H1 (cell line): Measurements from ENCODE around the gene NELL2. TPM values are rescaled to one million over a fixed set of nuclear protein-coding genes. Genes with fewer than 3 reads are reported as not detected.

Source experiments
- CTCF ChIA-PET: fragments of 300-600 bp; sonication (Branson Sonifier 250); formaldehyde crosslinking; loops from one replicate; lab custom pipeline; 2021; ENCODE audit not compliant: partially characterized antibody; lab: Charles Lee
- POLR2A ChIA-PET: fragments of 300-600 bp; sonication (Branson Sonifier 250); formaldehyde crosslinking; loops from one replicate; lab custom pipeline; 2021; ENCODE audit warnings: inconsistent platforms; ENCODE audit not compliant: partially characterized antibody; lab: Charles Lee
- DNase-seq, 2 experiments: peaks; one replicate each; pipeline versions ENCODE4 v3.0.0 to v3.0.0-alpha.2; 2010 to 2022; ENCODE audit warnings: low spot score in 2 of 2, low read depth in 1 of 2, mixed read lengths in 1 of 2
- FAIRE-seq: peaks from 2 replicates; lab custom pipeline; 2011; peaks lifted over from hg19 to GRCh38; lab: Jason Lieb, UNC
- H2AFZ ChIP-seq: 2 replicates; pipeline ENCODE4 v1.8.1; 2012; ENCODE audit warnings: low read length, inconsistent platforms
- H2AK5ac ChIP-seq: 2 replicates; pipeline ENCODE4 v1.6.1; 2013; ENCODE audit warnings: low read depth, low read length
- H2BK120ac ChIP-seq: replicated peaks from 2 replicates; pipeline ENCODE3; 2013; ENCODE audit warnings: low read depth, low read length, inconsistent platforms
- H2BK12ac ChIP-seq: 2 replicates; pipeline ENCODE4 v1.6.1; 2013; ENCODE audit warnings: low read depth, low read length
- H2BK15ac ChIP-seq: 2 replicates; pipeline ENCODE4 v1.6.1; 2013; ENCODE audit warnings: low read length
- H2BK20ac ChIP-seq: 2 replicates; pipeline ENCODE4 v1.6.1; 2013; ENCODE audit warnings: low read length
- H2BK5ac ChIP-seq: 2 replicates; pipeline ENCODE4 v1.6.1; 2013; ENCODE audit warnings: low read depth, low read length
- H3K14ac ChIP-seq: 2 replicates; pipeline ENCODE4 v1.6.1; 2013; ENCODE audit warnings: inconsistent platforms; ENCODE audit not compliant: insufficient read length
- H3K18ac ChIP-seq: 2 replicates; pipeline ENCODE4 v1.6.1; 2013; ENCODE audit warnings: low read length; ENCODE audit errors: extremely low read depth
- H3K23ac ChIP-seq: 2 replicates; pipeline ENCODE4 v1.6.1; 2013; ENCODE audit warnings: inconsistent platforms; ENCODE audit not compliant: insufficient read length
- H3K23me2 ChIP-seq: 2 replicates; pipeline ENCODE4 v1.6.1; 2013; ENCODE audit warnings: low read depth, low read length
- H3K27ac ChIP-seq: 2 replicates; pipeline ENCODE4 v1.6.1; 2011; ENCODE audit warnings: low read depth, low read length, inconsistent platforms
- H3K27me3 ChIP-seq, 4 experiments: replicated peaks in 1 of 4; 1 replicate in 1 of 4; 2 replicates in 3 of 4; pipeline versions ENCODE4 v1.6.1 to v1.8.1; 2011 to 2013; ENCODE audit warnings: low read length in 3 of 4, mild to moderate bottlenecking in 3 of 4, inconsistent platforms in 2 of 4, mixed read lengths in 2 of 4, moderate library complexity in 1 of 4; ENCODE audit not compliant: control insufficient read depth in 3 of 4, insufficient read depth in 3 of 4; ENCODE audit errors: extremely low read depth in 1 of 4
- H3K36me3 ChIP-seq, 4 experiments: 2 replicates each; pipeline versions ENCODE4 v1.6.1 to v1.8.1; 2011 to 2013; ENCODE audit warnings: mild to moderate bottlenecking in 4 of 4, low read length in 3 of 4, moderate library complexity in 2 of 4, control low read depth in 1 of 4, inconsistent platforms in 1 of 4; ENCODE audit not compliant: insufficient read depth in 4 of 4, control insufficient read depth in 2 of 4
- H3K4ac ChIP-seq: replicated peaks from 2 replicates; pipeline ENCODE3; 2013; ENCODE audit warnings: low read length, low read depth, mixed read lengths, inconsistent platforms; ENCODE audit not compliant: insufficient read length
- H3K4me1 ChIP-seq, 4 experiments: replicated peaks in 1 of 4; 1 replicate in 1 of 4; 2 replicates in 3 of 4; pipeline versions ENCODE4 v1.6.1 to v1.8.1; 2011 to 2013; ENCODE audit warnings: low read length in 3 of 4, inconsistent platforms in 2 of 4, mixed read lengths in 1 of 4; ENCODE audit not compliant: insufficient read depth in 4 of 4, control insufficient read depth in 3 of 4
- H3K4me2 ChIP-seq, 2 experiments: 2 replicates each; pipeline versions ENCODE4 v1.6.1 to v1.8.1; 2011 to 2013; ENCODE audit warnings: low read depth in 2 of 2, low read length in 2 of 2, control low read depth in 1 of 2, inconsistent platforms in 1 of 2, mild to moderate bottlenecking in 1 of 2; ENCODE audit not compliant: insufficient read depth in 1 of 2
- H3K4me3 ChIP-seq, 4 experiments: fragments of 200-600, 300-600 bp in 1 of 4; sonication (generic), shearing (Covaris generic), sonication (Bioruptor Twin) in 1 of 4; 2 replicates each; pipeline versions ENCODE4 v1.5.1 to v1.8.1; 2011 to 2016; ENCODE audit warnings: low read length in 4 of 4, low read depth in 3 of 4, control low read depth in 2 of 4, inconsistent platforms in 2 of 4, mild to moderate bottlenecking in 2 of 4, mixed read lengths in 1 of 4, moderate library complexity in 1 of 4; ENCODE audit not compliant: insufficient read depth in 2 of 4; ENCODE audit errors: extremely low read depth in 1 of 4
- H3K56ac ChIP-seq: replicated peaks from 2 replicates; pipeline ENCODE3; 2013; ENCODE audit warnings: low read depth, mild to moderate bottlenecking, mixed read lengths, low read length, inconsistent platforms; ENCODE audit not compliant: insufficient read length
- H3K79me1 ChIP-seq: 2 replicates; pipeline ENCODE4 v1.6.1; 2013; ENCODE audit warnings: low read depth, low read length, control low read depth
- H3K79me2 ChIP-seq, 2 experiments: 2 replicates each; pipeline versions ENCODE4 v1.6.1 to v1.8.1; 2012 to 2013; ENCODE audit warnings: low read length in 2 of 2, mild to moderate bottlenecking in 2 of 2, inconsistent platforms in 1 of 2; ENCODE audit not compliant: insufficient read depth in 2 of 2, control insufficient read depth in 1 of 2
- H3K9ac ChIP-seq, 4 experiments: replicated peaks in 1 of 4; 1 replicate in 1 of 4; 2 replicates in 3 of 4; pipeline versions ENCODE4 v1.6.1 to v1.8.1; 2011 to 2013; ENCODE audit warnings: low read depth in 3 of 4, low read length in 3 of 4, control low read depth in 2 of 4, mild to moderate bottlenecking in 2 of 4, moderate library complexity in 2 of 4, inconsistent platforms in 1 of 4; ENCODE audit errors: extremely low read depth in 1 of 4
- H3K9me3 ChIP-seq, 2 experiments: 2 replicates each; pipeline versions ENCODE4 v1.6.1 to v1.8.1; 2012 to 2013; ENCODE audit warnings: mild to moderate bottlenecking in 2 of 2, moderate library complexity in 2 of 2, control low read depth in 1 of 2, inconsistent platforms in 1 of 2, low read depth in 1 of 2, low read length in 1 of 2, mixed read lengths in 1 of 2; ENCODE audit not compliant: insufficient read depth in 2 of 2
- H4K20me1 ChIP-seq, 2 experiments: replicated peaks in 1 of 2; 2 replicates each; pipeline versions ENCODE3 to v1.8.1; 2011 to 2013; ENCODE audit warnings: inconsistent platforms in 2 of 2, low read length in 2 of 2, mild to moderate bottlenecking in 1 of 2; ENCODE audit not compliant: insufficient read depth in 2 of 2, control insufficient read depth in 1 of 2
- H4K5ac ChIP-seq: 2 replicates; pipeline ENCODE4 v1.6.1; 2013; ENCODE audit warnings: low read length, low read depth, mixed read lengths, inconsistent platforms; ENCODE audit not compliant: insufficient read length
- H4K8ac ChIP-seq: 2 replicates; pipeline ENCODE4 v1.8.0; 2013; ENCODE audit warnings: mild to moderate bottlenecking, moderate library complexity, low read length, inconsistent platforms; ENCODE audit not compliant: insufficient read depth; ENCODE audit errors: extremely low read depth
- H4K91ac ChIP-seq: replicated peaks from 2 replicates; pipeline ENCODE3; 2013; ENCODE audit warnings: low read length, mixed read lengths, inconsistent platforms; ENCODE audit not compliant: insufficient read length
- CHD1 ChIP-seq: IDR thresholded peaks from 2 replicates; pipeline ENCODE4 v1.6.1; 2012; ENCODE audit warnings: low read depth, low read length, improper control_type of control experiment
- CREB1 ChIP-seq: IDR thresholded peaks from 2 replicates; pipeline ENCODE4 v1.6.1; 2012; ENCODE audit warnings: inconsistent platforms
- GTF2F1 ChIP-seq: IDR thresholded peaks from 2 replicates; pipeline ENCODE4 v1.6.1; 2012; ENCODE audit warnings: low read depth, low read length, improper control_type of control experiment, borderline replicate concordance
- JUND ChIP-seq: IDR thresholded peaks from 2 replicates; pipeline ENCODE4 v1.6.1; 2011; ENCODE audit warnings: mild to moderate bottlenecking, improper control_type of control experiment, low read length
- POU5F1 ChIP-seq: IDR thresholded peaks from 2 replicates; pipeline ENCODE4 v1.6.1; 2011; ENCODE audit warnings: low read depth, mild to moderate bottlenecking, low read length, moderate library complexity
- SAP30 ChIP-seq: fragments of 300-600 bp; sonication (generic); IDR thresholded peaks from 2 replicates; pipeline ENCODE4 v1.7.1; 2012; ENCODE audit warnings: low read length, moderate library complexity, mild to moderate bottlenecking, inconsistent platforms; ENCODE audit not compliant: insufficient read depth, insufficient replicate concordance
- TEAD4 ChIP-seq: IDR thresholded peaks from 2 replicates; pipeline ENCODE4 v1.6.1; 2012; ENCODE audit warnings: low read depth, low read length, inconsistent platforms, mixed read lengths
- WGBS, 2 experiments: shearing (Covaris generic) in 1 of 2; methylation state at CpG; one replicate each; pipeline versions ENCODE4 v1.1.6 to v1.1.7; 2013 to 2015; ENCODE audit warnings: low lambda C conversion rate in 2 of 2, mixed read lengths in 2 of 2, inconsistent platforms in 1 of 2, low coverage in 1 of 2, missing lambda C conversion rate in 1 of 2; ENCODE audit not compliant: insufficient replicate concordance in 2 of 2, insufficient coverage in 1 of 2, insufficient read length in 1 of 2; ENCODE audit errors: extremely low coverage in 1 of 2, missing lambda C conversion rate in 1 of 2; 5-methylcytosine and 5-hydroxymethylcytosine counted together
- polyA plus RNA-seq, 7 experiments: library from polyadenylated mRNA; depleted of rRNA in 3 of 7; stranded (reverse) in 5 of 7; unstranded in 2 of 7; fragments of >200 nt in 5 of 7; fragments of 200-250 nt in 2 of 7; gene quantifications; 1 replicate in 5 of 7; 2 replicates in 1 of 7; 4 replicates in 1 of 7; pipeline versions ENCODE4 v1.2.1 to v1.2.3, GENCODE V29; 2011 to 2013; ENCODE audit warnings: missing spikeins in 2 of 7, mixed read lengths in 2 of 7
- total RNA-seq: library from RNA; stranded (reverse); fragmentation: NEBNext Ultra II Directional; extraction: Animal tissue kit (Norgen Biotek cat#: 25700); gene quantifications from 2 replicates; pipeline ENCODE4 v1.2.1, GENCODE V29; 2021
- TF ChIP-seq, protein P1 (sequence below): IDR thresholded peaks from 2 replicates; pipeline ENCODE4 v1.6.1; 2012; ENCODE audit warnings: inconsistent platforms

Gene NELL2
- total and polyA plus RNA-seq, 2 of the 8 experiments (the other 6 are each of a cell fraction or from before 2014, with no cell fraction given): 54.2 to 56.8 TPM

DNA sequence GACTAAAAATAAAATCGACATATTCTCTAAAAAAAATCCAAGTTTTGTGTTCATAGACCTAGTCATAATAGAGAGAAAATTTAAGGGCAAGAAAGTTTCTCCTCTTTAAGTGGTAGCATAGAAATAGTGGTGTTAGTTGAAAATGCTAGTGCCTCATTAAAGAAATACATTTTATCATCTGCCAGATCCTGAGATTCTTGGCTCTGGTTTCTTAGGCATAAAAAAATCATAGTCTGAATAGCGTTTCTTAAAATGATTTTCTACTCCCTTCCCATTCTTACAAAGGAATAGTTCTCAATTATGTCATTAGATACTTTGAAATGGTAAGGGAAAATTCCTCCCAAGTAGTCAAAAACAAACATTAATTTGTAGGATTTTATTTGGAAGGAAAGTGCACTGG, 212.8 kb downstream of the NELL2 start:
- Histone ChIP-seq H2BK120ac (no peak overlapping the region), H2BK15ac (no peak overlapping the region), H3K4ac (no peak overlapping the region), H3K9me3 (no peaks in the 10 kb centered on the region), H3K27me3 (no peaks in the 10 kb centered on the region), H2AK5ac (no peak overlapping the region), H3K27ac (no peak overlapping the region), H3K18ac (no peak overlapping the region), H2BK5ac (no peak overlapping the region), H3K79me1 (peaks cover 2% of the 10 kb centered on the region), H3K14ac (no peak overlapping the region), H4K5ac (no peak overlapping the region), H2BK20ac (no peak overlapping the region), H3K36me3 (no peaks in the 10 kb centered on the region), H2BK12ac (no peak overlapping the region), H3K23me2 (no peaks in the 10 kb centered on the region; the same call in 1 of the 2 replicates), H3K9ac (no peak overlapping the region), H4K8ac (no peak overlapping the region), H3K79me2 (no peaks in the 10 kb centered on the region), H3K4me2 (no peak overlapping the region), H3K56ac (no peak overlapping the region), H3K23ac (no peak overlapping the region), H3K4me1 (no peaks in the 10 kb centered on the region), H3K4me3 (no peak overlapping the region), H4K20me1 (no peaks in the 10 kb centered on the region), H4K91ac (no peak overlapping the region), H2AFZ (no peak overlapping the region)
- TF ChIP-seq POU5F1 (no peak), SAP30 (no peak), JUND (no peak), CHD1 (no peak), TEAD4 (no peak), CREB1 (no peak), GTF2F1 (no peak)
- TF ChIP-seq, protein P1, sequence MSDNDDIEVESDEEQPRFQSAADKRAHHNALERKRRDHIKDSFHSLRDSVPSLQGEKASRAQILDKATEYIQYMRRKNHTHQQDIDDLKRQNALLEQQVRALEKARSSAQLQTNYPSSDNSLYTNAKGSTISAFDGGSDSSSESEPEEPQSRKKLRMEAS: no peak
- FAIRE-seq (no peak), DNase-seq (no peak)
- CTCF ChIA-PET: interaction anchor here (0.6 kb wide), 1 partner anchor 713 kb away, joined by 3 read pairs; no protein-coding TSS in a partner anchor
- 91% methylated on average over 2 of the region's 2 CpGs; no CpG with 5 or more reads in 1 of the 2 experiments for WGBS, 2 experiments
- POLR2A ChIA-PET: no interaction called here
